ENCODE data around the gene PRPF40A.

- TF ChIP-seq EZH2 (IDR thresholded peaks at IDR 0.05; ENCODE audit: borderline replicate concordance, low read length), result no peak
- TF ChIP-seq, protein P1, sequence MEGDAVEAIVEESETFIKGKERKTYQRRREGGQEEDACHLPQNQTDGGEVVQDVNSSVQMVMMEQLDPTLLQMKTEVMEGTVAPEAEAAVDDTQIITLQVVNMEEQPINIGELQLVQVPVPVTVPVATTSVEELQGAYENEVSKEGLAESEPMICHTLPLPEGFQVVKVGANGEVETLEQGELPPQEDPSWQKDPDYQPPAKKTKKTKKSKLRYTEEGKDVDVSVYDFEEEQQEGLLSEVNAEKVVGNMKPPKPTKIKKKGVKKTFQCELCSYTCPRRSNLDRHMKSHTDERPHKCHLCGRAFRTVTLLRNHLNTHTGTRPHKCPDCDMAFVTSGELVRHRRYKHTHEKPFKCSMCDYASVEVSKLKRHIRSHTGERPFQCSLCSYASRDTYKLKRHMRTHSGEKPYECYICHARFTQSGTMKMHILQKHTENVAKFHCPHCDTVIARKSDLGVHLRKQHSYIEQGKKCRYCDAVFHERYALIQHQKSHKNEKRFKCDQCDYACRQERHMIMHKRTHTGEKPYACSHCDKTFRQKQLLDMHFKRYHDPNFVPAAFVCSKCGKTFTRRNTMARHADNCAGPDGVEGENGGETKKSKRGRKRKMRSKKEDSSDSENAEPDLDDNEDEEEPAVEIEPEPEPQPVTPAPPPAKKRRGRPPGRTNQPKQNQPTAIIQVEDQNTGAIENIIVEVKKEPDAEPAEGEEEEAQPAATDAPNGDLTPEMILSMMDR (conservative IDR thresholded peaks at IDR 0.05 in 1 of 2, IDR thresholded peaks at IDR 0.05 in 1 of 2; ENCODE audit: extremely low read depth in 1 of 2, insufficient read depth in 1 of 2, low read depth in 1 of 2, low read length in 2 of 2), result peak; percentile 82 to 90
These were observed 23.6 kb upstream of the PRPF40A start for GRCh38 chr2:152740743-152741328.
